HUES6 (cell line): ENCODE data around the gene NDUFA11.
"Not testable (repeated sequence)": the region's sequence is repeated elsewhere in the genome, so short reads cannot be mapped to it uniquely, and the experiment has no call there.

ENCODE experiments used
- H3K27ac ChIP-seq: 2 replicates; pipeline ENCODE4 v1.7.0; 2013; ENCODE audit warnings: low read depth, mild to moderate bottlenecking, low read length, inconsistent platforms
- H3K27me3 ChIP-seq: 2 replicates; pipeline ENCODE4 v1.6.1; 2013; ENCODE audit warnings: low read length; ENCODE audit not compliant: control insufficient read depth, insufficient read depth
- H3K36me3 ChIP-seq: 2 replicates; pipeline ENCODE4 v1.6.1; 2013; ENCODE audit warnings: low read length; ENCODE audit not compliant: control insufficient read depth, insufficient read depth
- H3K4me1 ChIP-seq: 2 replicates; pipeline ENCODE4 v1.6.1; 2013; ENCODE audit warnings: low read length; ENCODE audit not compliant: control insufficient read depth, insufficient read depth
- H3K4me3 ChIP-seq: 2 replicates; pipeline ENCODE4 v1.5.1; 2013; ENCODE audit warnings: low read depth, low read length
- H3K9ac ChIP-seq: one replicate; pipeline ENCODE4 v1.6.1; 2013; ENCODE audit warnings: mild to moderate bottlenecking, low read length
- H3K9me3 ChIP-seq: 2 replicates; pipeline ENCODE4 v1.6.1; 2013; ENCODE audit warnings: low read depth, low read length; ENCODE audit not compliant: control insufficient read depth, insufficient read depth

The NDUFA11 gene

GRCh38 chr19:5894704-5895349, 8.8 kb downstream of the NDUFA11 start:
- no peak overlapping the region for H3K4me3 ChIP-seq
- H3K27me3 ChIP-seq: no peaks in the 10 kb centered on the region
- H3K4me1 ChIP-seq: peaks cover 9% of the 10 kb centered on the region
- H3K9me3 ChIP-seq: no peaks in the 10 kb centered on the region
- H3K36me3 ChIP-seq: peaks cover 25% of the 10 kb centered on the region
- no peak overlapping the region for H3K27ac ChIP-seq
- no peak overlapping the region for H3K9ac ChIP-seq

- Histone ChIP-seq H3K36me3 (peaks cover 24% of the 10 kb centered on the region), H3K27me3 (no peaks in the 10 kb centered on the region), H3K4me1 (peaks cover 15% of the 10 kb centered on the region), H3K9me3 (no peaks in the 10 kb centered on the region), H3K9ac (no peak overlapping the region), H3K4me3 (no peak overlapping the region), H3K27ac (no peak overlapping the region)
These were observed 9.5 kb downstream of the NDUFA11 start for GRCh38 chr19:5893907-5894703.

- Histone ChIP-seq H3K9ac (no peak overlapping the region), H3K27ac (no peak overlapping the region), H3K27me3 (no peaks in the 10 kb centered on the region), H3K9me3 (no peaks in the 10 kb centered on the region), H3K4me3 (no peak overlapping the region), H3K36me3 (peaks cover 24% of the 10 kb centered on the region), H3K4me1 (peaks cover 15% of the 10 kb centered on the region)
These were observed 10.2 kb downstream of the NDUFA11 start for GRCh38 chr19:5893296-5893903.

GRCh38 chr19:5892772-5893275, 10.8 kb downstream of the NDUFA11 start:
- no peaks in the 10 kb centered on the region for H3K27me3 ChIP-seq
- no peaks in the 10 kb centered on the region for H3K9me3 ChIP-seq
- H3K4me1 ChIP-seq: peaks cover 15% of the 10 kb centered on the region
- H3K9ac ChIP-seq: no peak overlapping the region
- no peak overlapping the region for H3K27ac ChIP-seq
- peaks cover 24% of the 10 kb centered on the region for H3K36me3 ChIP-seq
- no peak overlapping the region for H3K4me3 ChIP-seq

GRCh38 chr19:5891938-5892771, 11.4 kb downstream of the NDUFA11 start:
- peaks cover 24% of the 10 kb centered on the region for H3K36me3 ChIP-seq
- H3K27ac ChIP-seq: no peak overlapping the region
- H3K27me3 ChIP-seq: no peaks in the 10 kb centered on the region
- no peaks in the 10 kb centered on the region for H3K9me3 ChIP-seq
- H3K4me3 ChIP-seq: no peak overlapping the region
- H3K9ac ChIP-seq: no peak overlapping the region
- H3K4me1 ChIP-seq: peaks cover 15% of the 10 kb centered on the region

GRCh38 chr19:5891572-5891937, 12.0 kb downstream of the NDUFA11 start:
- Histone ChIP-seq H3K4me1 (peaks cover 15% of the 10 kb centered on the region), H3K9me3 (no peaks in the 10 kb centered on the region), H3K9ac (no peak overlapping the region), H3K27me3 (no peaks in the 10 kb centered on the region), H3K4me3 (no peak overlapping the region), H3K36me3 (peaks cover 18% of the 10 kb centered on the region), H3K27ac (no peak overlapping the region)

GRCh38 chr19:5890099-5890498, 13.5 kb downstream of the NDUFA11 start:
- H3K27ac ChIP-seq: no peak overlapping the region

GRCh38 chr19:5889288-5889971, 14.2 kb downstream of the NDUFA11 start:
- no peaks in the 10 kb centered on the region for H3K27me3 ChIP-seq
- H3K27ac ChIP-seq: no peak overlapping the region
- H3K4me3 ChIP-seq: no peak overlapping the region
- no peak overlapping the region for H3K9ac ChIP-seq
- H3K4me1 ChIP-seq: peaks cover 15% of the 10 kb centered on the region
- no peaks in the 10 kb centered on the region for H3K36me3 ChIP-seq
- no peaks in the 10 kb centered on the region for H3K9me3 ChIP-seq

More at GRCh38 chr19:5890099-5890498, 13.5 kb downstream of the NDUFA11 start:
- Histone ChIP-seq H3K4me1 (peaks cover 15% of the 10 kb centered on the region), H3K27me3 (no peaks in the 10 kb centered on the region), H3K4me3 (no peak overlapping the region), H3K9me3 (no peaks in the 10 kb centered on the region), H3K36me3 (peaks cover 4% of the 10 kb centered on the region), H3K9ac (no peak overlapping the region)

- not testable (repeated sequence) for H3K36me3 ChIP-seq, H3K4me3 ChIP-seq, H3K27ac ChIP-seq, H3K9ac ChIP-seq, H3K27me3 ChIP-seq, H3K9me3 ChIP-seq
- H3K4me1 ChIP-seq: peaks cover 20% of the 10 kb centered on the region
These were observed 19.4 kb downstream of the NDUFA11 start for GRCh38 chr19:5884065-5884811.
